Esophagus squamous epithelium (tissue), 5 donors: ENCODE results near the gene MKRN1. TPM values are rescaled to one million over a fixed set of nuclear protein-coding genes. Genes with fewer than 3 reads are reported as not detected.
A peak's percentile ranks its signal among the peaks of the same experiment; 100 is the strongest.

ENCODE experiments used
- DNase-seq: peaks from one replicate; lab custom pipeline; 2025; lab: John Stamatoyannopoulos, UW
- H3K27ac ChIP-seq, 4 donors: fragments of 200-600 bp; sonication (generic); one replicate each; pipeline ENCODE4 v1.5.1; 2016 to 2019; ENCODE audit warnings: mild to moderate bottlenecking in 1 of 4
- H3K27me3 ChIP-seq, 4 donors: fragments of 200-600 bp; sonication (generic); 1 replicate in 3 of 4; 2 replicates in 1 of 4; pipeline versions ENCODE4 v1.5.1 to v1.6.0; 2017 to 2021; ENCODE audit warnings: antibody characterized with exemption in 1 of 4
- H3K36me3 ChIP-seq, 3 donors: fragments of 200-600 bp; sonication (generic); one replicate each; pipeline ENCODE4 v1.5.1; 2016 to 2019
- H3K4me1 ChIP-seq, 3 donors: fragments of 200-600 bp; sonication (generic); one replicate each; pipeline ENCODE4 v1.5.1; 2017 to 2019
- H3K4me3 ChIP-seq, 4 donors: fragments of 200-600 bp; sonication (generic); 1 replicate in 3 of 4; 2 replicates in 1 of 4; pipeline ENCODE4 v1.5.1; 2016 to 2019; ENCODE audit warnings: mild to moderate bottlenecking in 2 of 4, moderate library complexity in 1 of 4
- H3K9me3 ChIP-seq, 3 donors: fragments of 200-600 bp; sonication (generic); one replicate each; pipeline ENCODE4 v1.5.1; 2016 to 2019
- POLR2A ChIP-seq, 4 donors: fragments of 450-650 bp; IDR thresholded peaks; one replicate each; pipeline ENCODE4 v1.6.1; 2017; ENCODE audit warnings: antibody characterized with exemption in 4 of 4, mild to moderate bottlenecking in 4 of 4, moderate library complexity in 3 of 4
- WGBS, 2 donors: methylation state at CpG; one replicate each; pipeline ENCODE4 v1.1.5; 2018; 5-methylcytosine and 5-hydroxymethylcytosine counted together
- intact Hi-C: fragments of 100-400 bp; cut with DNase I; formaldehyde crosslinking; loops from one replicate; pipeline ENCODE4 v1.15.0; 2022
- total RNA-seq, 4 donors: library from RNA; depleted of rRNA; stranded (reverse); fragments of >200 nt; gene quantifications; one replicate each; pipeline ENCODE4 v1.1.0, GENCODE V29; 2016
- TF ChIP-seq, protein P1 (sequence below), 6 experiments: fragments of 450-650 bp in 4 of 6; fragments of 200-600 bp in 2 of 6; sonication (generic) in 2 of 6; IDR thresholded peaks; one replicate each; pipeline ENCODE4 v1.5.1; 2016 to 2019; ENCODE audit warnings: antibody characterized with exemption in 6 of 6, mild to moderate bottlenecking in 4 of 6, moderate library complexity in 4 of 6
- donor health status: DM: yes; HTN: yes; CAD: no.

MKRN1 gene, protein sequence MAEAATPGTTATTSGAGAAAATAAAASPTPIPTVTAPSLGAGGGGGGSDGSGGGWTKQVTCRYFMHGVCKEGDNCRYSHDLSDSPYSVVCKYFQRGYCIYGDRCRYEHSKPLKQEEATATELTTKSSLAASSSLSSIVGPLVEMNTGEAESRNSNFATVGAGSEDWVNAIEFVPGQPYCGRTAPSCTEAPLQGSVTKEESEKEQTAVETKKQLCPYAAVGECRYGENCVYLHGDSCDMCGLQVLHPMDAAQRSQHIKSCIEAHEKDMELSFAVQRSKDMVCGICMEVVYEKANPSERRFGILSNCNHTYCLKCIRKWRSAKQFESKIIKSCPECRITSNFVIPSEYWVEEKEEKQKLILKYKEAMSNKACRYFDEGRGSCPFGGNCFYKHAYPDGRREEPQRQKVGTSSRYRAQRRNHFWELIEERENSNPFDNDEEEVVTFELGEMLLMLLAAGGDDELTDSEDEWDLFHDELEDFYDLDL
- 10 to 100 TPM; 42.6 to 66.4 (median 43.5) TPM for total RNA-seq

DNA sequence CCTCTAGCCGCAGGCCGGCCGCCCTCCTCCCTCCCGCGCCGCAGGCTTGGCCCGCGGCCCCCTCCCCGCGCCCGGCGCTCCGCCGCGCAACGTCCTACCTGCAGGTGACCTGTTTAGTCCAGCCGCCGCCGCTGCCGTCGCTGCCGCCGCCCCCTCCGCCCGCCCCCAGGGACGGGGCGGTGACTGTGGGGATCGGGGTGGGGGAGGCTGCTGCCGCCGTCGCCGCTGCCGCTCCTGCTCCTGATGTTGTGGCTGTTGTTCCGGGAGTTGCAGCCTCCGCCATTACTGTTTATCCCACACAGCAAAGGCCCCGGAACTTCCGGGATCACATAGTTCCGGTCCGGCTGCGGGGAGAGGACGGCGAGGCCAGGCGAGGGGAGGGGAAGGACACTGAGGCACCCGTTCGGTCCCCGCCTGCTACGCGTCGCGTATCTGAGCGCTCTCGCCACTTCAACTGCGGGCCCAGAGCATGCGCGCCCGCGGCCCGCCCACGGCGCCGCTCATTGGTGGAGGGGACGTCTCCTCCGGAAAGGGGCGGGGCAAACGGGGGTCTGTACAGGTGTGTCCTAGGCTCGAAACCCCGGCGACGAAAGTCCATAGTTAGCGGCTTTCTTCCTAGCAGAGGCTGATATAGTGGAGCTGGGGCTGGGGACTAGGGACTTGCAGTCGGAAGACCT lies at the start of gene MKRN1:
Gene MKRN1 (minus strand): TSS at position 444 of the 677 bp plus-strand sequence. CDS start 161 bp downstream, at position 283.
- no peaks in the 10 kb centered on the region for H3K27me3 ChIP-seq
- H3K27ac ChIP-seq: peak within 1 kb of the TSS; percentile 86 to 97 (median 92)
- no peaks in the 10 kb centered on the region for H3K9me3 ChIP-seq
- H3K4me3 ChIP-seq: peak within 1 kb of the TSS; percentile 71 to 100 (median 81)
- intact Hi-C loops: no loop called here
- peak; percentile 73 for DNase-seq
- peak in 2 of 4 donors; percentile 64 to 85 for TF ChIP-seq POLR2A (IDR thresholded peaks at IDR 0.05)
- TF ChIP-seq, protein P1, sequence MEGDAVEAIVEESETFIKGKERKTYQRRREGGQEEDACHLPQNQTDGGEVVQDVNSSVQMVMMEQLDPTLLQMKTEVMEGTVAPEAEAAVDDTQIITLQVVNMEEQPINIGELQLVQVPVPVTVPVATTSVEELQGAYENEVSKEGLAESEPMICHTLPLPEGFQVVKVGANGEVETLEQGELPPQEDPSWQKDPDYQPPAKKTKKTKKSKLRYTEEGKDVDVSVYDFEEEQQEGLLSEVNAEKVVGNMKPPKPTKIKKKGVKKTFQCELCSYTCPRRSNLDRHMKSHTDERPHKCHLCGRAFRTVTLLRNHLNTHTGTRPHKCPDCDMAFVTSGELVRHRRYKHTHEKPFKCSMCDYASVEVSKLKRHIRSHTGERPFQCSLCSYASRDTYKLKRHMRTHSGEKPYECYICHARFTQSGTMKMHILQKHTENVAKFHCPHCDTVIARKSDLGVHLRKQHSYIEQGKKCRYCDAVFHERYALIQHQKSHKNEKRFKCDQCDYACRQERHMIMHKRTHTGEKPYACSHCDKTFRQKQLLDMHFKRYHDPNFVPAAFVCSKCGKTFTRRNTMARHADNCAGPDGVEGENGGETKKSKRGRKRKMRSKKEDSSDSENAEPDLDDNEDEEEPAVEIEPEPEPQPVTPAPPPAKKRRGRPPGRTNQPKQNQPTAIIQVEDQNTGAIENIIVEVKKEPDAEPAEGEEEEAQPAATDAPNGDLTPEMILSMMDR (IDR thresholded peaks at IDR 0.05): no peak
- WGBS, 2 donors: 0% methylated on average over 1 to 4 of the region's 71 CpGs
- peaks cover 3 to 40% (median 15%) of the 10 kb centered on the region in 3 donors for H3K4me1 ChIP-seq
- H3K36me3 ChIP-seq: no peaks in the 10 kb centered on the region

DNA sequence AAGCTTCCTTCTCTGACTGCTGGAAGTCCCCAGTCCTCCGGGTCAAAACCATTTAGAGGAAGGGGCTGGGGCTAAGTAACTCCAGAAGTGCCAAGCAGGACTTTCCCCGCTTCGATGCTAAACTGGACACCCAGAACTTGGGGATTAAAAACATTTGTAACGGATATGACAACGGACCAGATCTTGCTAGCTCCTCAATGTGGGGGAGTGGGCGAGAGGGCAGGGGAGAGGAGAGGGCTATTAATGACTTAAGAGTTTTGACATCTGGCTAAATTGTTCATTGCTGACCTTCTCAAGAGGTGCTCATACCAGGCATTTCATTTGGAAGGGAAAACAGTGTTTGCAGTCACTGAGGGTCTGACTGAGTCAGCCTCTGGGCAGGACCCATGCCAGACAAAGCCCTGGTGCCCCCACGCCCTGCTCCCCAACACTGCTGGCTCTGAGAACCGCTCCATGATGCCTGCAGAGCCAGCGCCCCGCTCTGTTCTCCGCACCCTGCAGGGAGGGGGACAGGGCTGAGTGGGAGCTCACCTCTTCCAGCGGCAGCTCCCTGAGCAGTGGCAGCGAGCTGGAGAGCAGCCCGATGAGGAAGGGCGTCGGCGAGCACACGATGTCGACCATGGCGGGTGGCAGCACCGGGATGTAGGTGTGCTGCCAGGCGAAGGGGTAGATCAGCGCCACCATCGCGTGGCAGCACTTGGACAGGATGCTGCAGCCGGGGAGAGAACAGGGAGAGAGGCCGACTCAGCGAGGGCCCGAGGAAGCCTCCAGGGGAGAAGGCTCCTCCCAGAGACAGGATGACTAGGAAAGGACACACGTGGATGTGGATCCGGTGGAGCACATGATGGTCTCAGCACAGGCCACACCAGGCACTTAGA lies 47.7 kb upstream of the MKRN1 start:
- Histone ChIP-seq H3K9me3 (no peaks in the 10 kb centered on the region), H3K27ac (peak overlapping the region in 1 of 4 donors; percentile 25), H3K4me3 (no peak overlapping the region), H3K27me3 (peaks cover 0 to 13% (median 0%) of the 10 kb centered on the region in 4 donors), H3K36me3 (no peaks in the 10 kb centered on the region), H3K4me1 (peaks cover 0 to 6% (median 0%) of the 10 kb centered on the region in 3 donors)
- intact Hi-C loops: no loop called here
- 39 to 70% methylated on average over 4 to 12 of the region's 31 CpGs for WGBS, 2 donors
- DNase-seq: no peak
- TF ChIP-seq, protein P1 (IDR thresholded peaks at IDR 0.05): no peak
- TF ChIP-seq POLR2A (IDR thresholded peaks at IDR 0.05): no peak

DNA sequence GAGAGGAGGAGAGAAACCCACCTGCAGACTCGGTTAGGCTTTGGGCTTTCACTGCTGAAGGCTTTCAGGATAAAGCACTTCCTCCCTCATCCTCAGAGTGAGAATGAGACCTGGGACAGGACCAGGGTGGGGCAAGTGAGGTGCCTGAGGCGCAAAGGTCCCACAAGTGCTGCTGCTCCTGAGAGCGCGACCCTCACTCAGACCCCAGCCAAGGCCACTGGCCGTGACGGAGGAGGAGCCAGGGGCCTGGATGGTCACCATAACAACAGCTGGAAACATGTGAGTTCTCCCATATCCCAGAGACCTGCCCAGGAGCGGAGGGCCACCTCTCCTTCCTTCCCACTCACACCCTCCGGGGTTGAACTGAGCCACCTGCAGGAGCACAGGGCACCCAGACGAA lies 46.9 kb upstream of the MKRN1 start:
- intact Hi-C loops: no loop called here
- Histone ChIP-seq H3K4me3 (no peak overlapping the region), H3K27ac (peak overlapping the region in 1 of 4 donors; percentile 25), H3K4me1 (peaks cover 0 to 6% (median 0%) of the 10 kb centered on the region in 3 donors), H3K36me3 (no peaks in the 10 kb centered on the region), H3K27me3 (peaks cover 0 to 10% (median 0%) of the 10 kb centered on the region in 4 donors), H3K9me3 (no peaks in the 10 kb centered on the region)
- no peak for TF ChIP-seq POLR2A (IDR thresholded peaks at IDR 0.05)
- TF ChIP-seq, protein P1 (IDR thresholded peaks at IDR 0.05): no peak
- DNase-seq: no peak
- 50% methylated on average over 1 to 2 of the region's 9 CpGs for WGBS, 2 donors

DNA sequence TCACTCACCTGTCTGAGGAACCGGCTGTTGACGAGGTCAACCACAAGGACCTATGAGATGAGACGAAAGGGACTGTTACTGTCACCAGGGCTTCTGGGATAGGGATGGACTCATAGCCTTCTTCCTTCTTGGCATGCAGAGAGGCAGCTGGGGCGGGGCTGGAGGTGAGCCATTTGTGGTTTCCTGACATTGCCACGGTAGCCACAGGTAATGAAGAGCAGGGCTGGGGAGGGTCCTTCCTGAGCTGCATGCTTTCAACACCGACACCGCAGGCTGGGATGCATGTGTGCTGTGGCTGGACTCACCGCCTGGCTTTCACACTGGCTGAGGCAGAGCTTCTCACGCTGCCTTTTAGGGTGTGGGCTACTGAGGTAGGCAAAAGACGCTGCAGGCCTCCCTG lies 46.4 kb upstream of the MKRN1 start:
- H3K9me3 ChIP-seq: no peaks in the 10 kb centered on the region
- H3K27ac ChIP-seq: no peak overlapping the region
- intact Hi-C loops: no loop called here
- TF ChIP-seq POLR2A (IDR thresholded peaks at IDR 0.05): no peak
- TF ChIP-seq, protein P1 (IDR thresholded peaks at IDR 0.05): no peak
- H3K27me3 ChIP-seq: peaks cover 0 to 10% (median 0%) of the 10 kb centered on the region in 4 donors
- no peak for DNase-seq
- no peak overlapping the region for H3K4me3 ChIP-seq
- 43 to 46% methylated on average over 2 to 7 of the region's 10 CpGs for WGBS, 2 donors
- H3K36me3 ChIP-seq: peaks cover 0 to 4% (median 0%) of the 10 kb centered on the region in 3 donors
- H3K4me1 ChIP-seq: peaks cover 0 to 6% (median 0%) of the 10 kb centered on the region in 3 donors
